K562 (cell line): ENCODE data around the gene HMCN1. TPM values are rescaled to one million over a fixed set of nuclear protein-coding genes. Genes with fewer than 3 reads are reported as not detected.

Experiments
- ATAC-seq: fragments of 200-7000 bp; cut with Tn5 transposase; 3 replicates; pipeline ENCODE4 v1.9.1; 2020; ENCODE audit warnings: moderate library complexity
- BruUV-seq: library from RNA; stranded (reverse); fragments of 400-500 nt; replicated peaks from 2 replicates; lab custom pipeline; 2021; lab: Mats Ljungman, UMichigan
- CTCF ChIA-PET: fragments of 300-600 bp; formaldehyde crosslinking; extraction: SDS; loops from one replicate; lab custom pipeline; 2021; ENCODE audit warnings: low intra/inter-chr PET ratio; lab: Yijun Ruan, JAX
- POLR2A ChIA-PET: fragments of 300-600, 350-650 bp; sonication (Branson Sonifier 250); formaldehyde crosslinking; extraction: SDS; loops from one replicate; lab custom pipeline; 2021; ENCODE audit warnings: antibody characterized with exemption, inconsistent platforms; lab: Yijun Ruan, JAX
- DNase-seq, 4 experiments: peaks; one replicate each; pipeline versions ENCODE4 v3.0.0 to v3.0.0-alpha.2; 2011 to 2018; ENCODE audit warnings: low spot score in 3 of 4, mixed read lengths in 3 of 4; ENCODE audit errors: extremely low read depth in 1 of 4
- FAIRE-seq: peaks from 2 replicates; lab custom pipeline; 2011; peaks lifted over from hg19 to GRCh38; lab: Jason Lieb, UNC
- H2AFZ ChIP-seq: 2 replicates; pipeline ENCODE4 v1.6.0; 2011; ENCODE audit warnings: low read depth, low read length, control low read depth, inconsistent platforms
- H3K27ac ChIP-seq: fragments of 200-600 bp; 3 replicates; pipeline ENCODE4 v1.8.0; 2011; ENCODE audit warnings: low read depth, mild to moderate bottlenecking, control low read depth, inconsistent platforms, low read length, moderate library complexity, mixed read lengths; ENCODE audit errors: extremely low read depth
- H3K27me3 ChIP-seq, 2 experiments: fragments of 300-600 bp in 1 of 2; 2 replicates in 1 of 2; 3 replicates in 1 of 2; pipeline versions ENCODE4 v1.6.0 to v1.8.0; 2011; ENCODE audit warnings: inconsistent platforms in 2 of 2, low read length in 2 of 2, mild to moderate bottlenecking in 1 of 2, mixed read lengths in 1 of 2, moderate library complexity in 1 of 2; ENCODE audit not compliant: control insufficient read depth in 2 of 2, insufficient read depth in 2 of 2
- H3K36me3 ChIP-seq: fragments of 300-600 bp; 3 replicates; pipeline ENCODE4 v1.8.0; 2011; ENCODE audit warnings: mild to moderate bottlenecking, low read length, inconsistent platforms; ENCODE audit not compliant: control insufficient read depth, insufficient read depth
- H3K4me1 ChIP-seq, 2 experiments: fragments of 200-600 bp in 1 of 2; replicated peaks in 1 of 2; 2 replicates in 1 of 2; 3 replicates in 1 of 2; pipeline versions ENCODE4 v1.5.1 to v1.8.0; 2011; ENCODE audit warnings: inconsistent platforms in 2 of 2, low read length in 2 of 2, mild to moderate bottlenecking in 1 of 2, mixed read lengths in 1 of 2, moderate library complexity in 1 of 2; ENCODE audit not compliant: control insufficient read depth in 2 of 2, insufficient read depth in 2 of 2
- H3K4me2 ChIP-seq: 2 replicates; pipeline ENCODE4 v1.6.1; 2011; ENCODE audit warnings: low read length, control low read depth, inconsistent platforms, mixed read lengths; ENCODE audit not compliant: insufficient read depth
- H3K4me3 ChIP-seq: fragments of 200-600 bp; sonication (generic), shearing (Covaris generic); 2 replicates; pipeline ENCODE4 v1.5.1; 2016; ENCODE audit warnings: control low read depth, inconsistent platforms
- H3K79me2 ChIP-seq: fragments of 200-600 bp; 3 replicates; pipeline ENCODE4 v1.8.0; 2011; ENCODE audit warnings: low read length, inconsistent platforms; ENCODE audit not compliant: control insufficient read depth, insufficient read depth
- H3K9ac ChIP-seq, 2 experiments: 2 replicates each; pipeline versions ENCODE4 v1.6.0 to v1.6.1; 2011; ENCODE audit warnings: low read depth in 2 of 2, low read length in 2 of 2, control low read depth in 1 of 2, inconsistent platforms in 1 of 2, mild to moderate bottlenecking in 1 of 2, mixed read lengths in 1 of 2; ENCODE audit not compliant: insufficient read depth in 1 of 2
- H3K9me1 ChIP-seq: one replicate; pipeline ENCODE4 v1.6.0; 2011; ENCODE audit warnings: inconsistent platforms, mild to moderate bottlenecking, low read length, moderate library complexity; ENCODE audit not compliant: control insufficient read depth, insufficient read depth
- H3K9me3 ChIP-seq: replicated peaks from 2 replicates; pipeline ENCODE4 v1.5.1; 2011; ENCODE audit warnings: low read depth, low read length, inconsistent platforms; ENCODE audit not compliant: control insufficient read depth, insufficient read depth
- H4K20me1 ChIP-seq: replicated peaks from 2 replicates; pipeline ENCODE4 v1.6.1; 2011; ENCODE audit warnings: low read length, inconsistent platforms, mixed read lengths; ENCODE audit not compliant: control insufficient read depth, insufficient read depth
- HDAC3 ChIP-seq: fragments of 450-650 bp; IDR thresholded peaks from 2 replicates; pipeline ENCODE4 v1.6.1; 2018; ENCODE audit warnings: borderline replicate concordance, mild to moderate bottlenecking, moderate library complexity; ENCODE audit not compliant: partially characterized antibody
- HNRNPLL ChIP-seq: fragments of 200-400 bp; formaldehyde crosslinking; IDR thresholded peaks from 2 replicates; pipeline ENCODE4 v1.6.1; 2017; ENCODE audit warnings: low read length, low read depth, mild to moderate bottlenecking; ENCODE audit not compliant: poor library complexity, severe bottlenecking
- KLF6 ChIP-seq: fragments of 250-450 bp; sonication (Bioruptor Pico); IDR thresholded peaks from 2 replicates; pipeline ENCODE4 v1.4.0; 2020; ENCODE audit warnings: mild to moderate bottlenecking, moderate library complexity, borderline replicate concordance
- MYNN ChIP-seq, 2 experiments: sonication (generic); formaldehyde crosslinking in 1 of 2; IDR thresholded peaks; 2 replicates each; pipeline versions ENCODE4 v1.5.0 to v1.6.1; 2016 to 2020; ENCODE audit warnings: antibody characterized with exemption in 1 of 2, missing genetic modification reagents in 1 of 2
- NCOA6 ChIP-seq: fragments of 450-650 bp; IDR thresholded peaks from 2 replicates; pipeline ENCODE4 v1.6.1; 2017; ENCODE audit warnings: mild to moderate bottlenecking
- NR2C1 ChIP-seq, 2 experiments: fragments of 450-650 bp; IDR thresholded peaks; 2 replicates each; pipeline ENCODE4 v1.6.1; 2017; ENCODE audit warnings: mild to moderate bottlenecking in 2 of 2, antibody characterized with exemption in 1 of 2, inconsistent platforms in 1 of 2, missing compliant biosample characterization in 1 of 2, missing genetic modification characterization in 1 of 2
- POU5F1 ChIP-seq: fragments of 150-350 bp; IDR thresholded peaks from 2 replicates; pipeline ENCODE4 v1.6.1; 2014; ENCODE audit warnings: borderline replicate concordance, low read length, low read depth, mild to moderate bottlenecking; ENCODE audit not compliant: partially characterized antibody
- SIX5 ChIP-seq, 2 experiments: IDR thresholded peaks; 2 replicates each; pipeline ENCODE4 v1.6.1; 2011; ENCODE audit warnings: low read length in 2 of 2, borderline replicate concordance in 1 of 2, low read depth in 1 of 2, mild to moderate bottlenecking in 1 of 2, moderate library complexity in 1 of 2; ENCODE audit not compliant: insufficient read depth in 1 of 2
- SMARCA4 ChIP-seq: fragments of 450-650 bp; IDR thresholded peaks from 2 replicates; pipeline ENCODE4 v1.6.1; 2016
- TFE3 ChIP-seq: fragments of 450-650 bp; formaldehyde crosslinking; IDR thresholded peaks from 2 replicates; pipeline ENCODE4 v1.4.0; 2020; ENCODE audit warnings: mild to moderate bottlenecking, mixed read lengths
- THRA ChIP-seq: fragments of 450-650 bp; IDR thresholded peaks from 2 replicates; pipeline ENCODE4 v1.6.1; 2017; ENCODE audit warnings: mild to moderate bottlenecking, moderate library complexity
- ZNF184 ChIP-seq: sonication (generic); formaldehyde crosslinking; IDR thresholded peaks from 2 replicates; pipeline ENCODE4 v1.5.0; 2020; ENCODE audit warnings: missing genetic modification reagents
- ZNF76 ChIP-seq: fragments of 250-450 bp; sonication (Bioruptor Pico); IDR thresholded peaks from 2 replicates; pipeline ENCODE4 v1.4.0; 2020; ENCODE audit warnings: mild to moderate bottlenecking, moderate library complexity, borderline replicate concordance
- WGBS: fragments of 100-300 bp; shearing (Covaris generic); methylation state at CpG from one replicate; pipeline ENCODE4 v1.1.6; 2016; ENCODE audit warnings: low coverage, mixed read lengths; ENCODE audit not compliant: insufficient coverage; ENCODE audit errors: missing lambda C conversion rate; 5-methylcytosine and 5-hydroxymethylcytosine counted together
- in situ Hi-C: fragments of 300-500 bp; cut with MboI; formaldehyde crosslinking; loops from 4 replicates; pipeline ENCODE4 v1.15.0; 2018; ENCODE audit warnings: inconsistent platforms, mixed read lengths
- intact Hi-C: fragments of 100-400 bp; cut with micrococcal nuclease; formaldehyde crosslinking; loops from 2 replicates; pipeline ENCODE4 v1.14.2; 2022
- polyA plus RNA-seq, 8 experiments: library from polyadenylated mRNA; depleted of rRNA in 4 of 8; stranded (reverse) in 5 of 8; unstranded in 3 of 8; fragments of >200 nt; fragmentation: Nextera tagmentation in 2 of 8; fragmentation: Illumina TruSeq in 1 of 8; extraction: Ambion mirVana in 2 of 8; extraction: Trizol in 1 of 8; gene quantifications; 2 replicates each; pipeline versions ENCODE4 v1.2.1 to v1.2.3, GENCODE V29; 2011 to 2014; ENCODE audit warnings: inconsistent platforms in 1 of 8, missing spikeins in 1 of 8
- total RNA-seq, 7 experiments: library from RNA; depleted of rRNA in 6 of 7; stranded (reverse); fragments of >200 nt in 6 of 7; fragmentation: Illumina TruSeq in 2 of 7; extraction: Trizol in 2 of 7; gene quantifications; 2 replicates each; pipeline versions ENCODE4 v1.2.1 to v1.2.3, GENCODE V29; 2011 to 2021; ENCODE audit warnings: low replicate concordance in 1 of 7

The HMCN1 gene
- total and polyA plus RNA-seq, 9 of the 15 experiments (the other 6 are each of a cell fraction or from before 2014, with no cell fraction given): 0.07 to 0.36 (median 0.21) TPM

GRCh38 chr1:186164773-186165172, 430.6 kb downstream of the HMCN1 start (continued):
- TF ChIP-seq ZNF76 (CRISPR knock-in tag): no peak

- H3K4me1 ChIP-seq: peaks cover 0 to 5% of the 10 kb centered on the region in 2 experiments; a peak in 2 of 5 replicates
- POLR2A ChIA-PET: interaction anchor here (1.2 kb wide), 1 partner anchor 15 kb away, joined by 3 read pairs; no protein-coding TSS in a partner anchor
- TF ChIP-seq NCOA6: no peak
- no peak for TF ChIP-seq NR2C1 (IDR thresholded peaks at IDR 0.05)
- no peak for TF ChIP-seq NR2C1 (tag; IDR thresholded peaks at IDR 0.05)
- TF ChIP-seq THRA: no peak
- TF ChIP-seq HDAC3: no peak
- no peak for TF ChIP-seq ZNF184
- no peak for TF ChIP-seq POU5F1
- no peak for TF ChIP-seq SMARCA4
- no peak for TF ChIP-seq MYNN (IDR thresholded peaks at IDR 0.05)
- TF ChIP-seq MYNN (CRISPR knock-in tag; IDR thresholded peaks at IDR 0.05): no peak
- no peak for TF ChIP-seq SIX5 (IDR thresholded peaks at IDR 0.05; ENCODE audit: borderline replicate concordance in 1 of 2, insufficient read depth in 1 of 2, low read depth in 1 of 2, low read length in 2 of 2)
- no peak for TF ChIP-seq TFE3 (CRISPR knock-in tag)
- no peak for TF ChIP-seq KLF6 (CRISPR knock-in tag)
- no peak for TF ChIP-seq HNRNPLL
- no peaks in the 10 kb centered on the region for H3K9me1 ChIP-seq
- WGBS: 15% methylated on average over 1 of the region's 1 CpG
- DNase-seq (no peak), FAIRE-seq (no peak), ATAC-seq (no peak)
- intact Hi-C loops (no loop called here), in situ Hi-C loops (no loop called here)
- H3K4me2 ChIP-seq: no peak overlapping the region
- no peaks in the 10 kb centered on the region for H4K20me1 ChIP-seq
- H3K36me3 ChIP-seq: no peaks in the 10 kb centered on the region
- H3K27ac ChIP-seq: no peak overlapping the region
- H3K27me3 ChIP-seq: no peaks in the 10 kb centered on the region
- no peaks in the 10 kb centered on the region for H3K79me2 ChIP-seq
- CTCF ChIA-PET: no interaction called here
- no peaks in the 10 kb centered on the region for H3K9me3 ChIP-seq
- no peak overlapping the region for H2AFZ ChIP-seq
- no TSS peak for BruUV-seq
- H3K9ac ChIP-seq: no peak overlapping the region
- no peak overlapping the region for H3K4me3 ChIP-seq
Measured at GRCh38 chr1:186165303-186165702, 431.1 kb downstream of the HMCN1 start.
